Esophagus squamous epithelium (tissue), 5 donors: ENCODE data around the gene OSBPL5. TPM values are rescaled to one million over a fixed set of nuclear protein-coding genes. Genes with fewer than 3 reads are reported as not detected.
A peak's percentile ranks its signal among the peaks of the same experiment; 100 is the strongest.

Source experiments
- DNase-seq: peaks from one replicate; lab custom pipeline; 2025; lab: John Stamatoyannopoulos, UW
- H3K27ac ChIP-seq, 4 donors: fragments of 200-600 bp; sonication (generic); one replicate each; pipeline ENCODE4 v1.5.1; 2016 to 2019; ENCODE audit warnings: mild to moderate bottlenecking in 1 of 4
- H3K27me3 ChIP-seq, 4 donors: fragments of 200-600 bp; sonication (generic); 1 replicate in 3 of 4; 2 replicates in 1 of 4; pipeline versions ENCODE4 v1.5.1 to v1.6.0; 2017 to 2021; ENCODE audit warnings: antibody characterized with exemption in 1 of 4
- H3K36me3 ChIP-seq, 3 donors: fragments of 200-600 bp; sonication (generic); one replicate each; pipeline ENCODE4 v1.5.1; 2016 to 2019
- H3K4me1 ChIP-seq, 3 donors: fragments of 200-600 bp; sonication (generic); one replicate each; pipeline ENCODE4 v1.5.1; 2017 to 2019
- H3K4me3 ChIP-seq, 4 donors: fragments of 200-600 bp; sonication (generic); 1 replicate in 3 of 4; 2 replicates in 1 of 4; pipeline ENCODE4 v1.5.1; 2016 to 2019; ENCODE audit warnings: mild to moderate bottlenecking in 2 of 4, moderate library complexity in 1 of 4
- H3K9me3 ChIP-seq, 3 donors: fragments of 200-600 bp; sonication (generic); one replicate each; pipeline ENCODE4 v1.5.1; 2016 to 2019
- CTCF ChIP-seq, 6 experiments: fragments of 450-650 bp in 4 of 6; fragments of 200-600 bp in 2 of 6; sonication (generic) in 2 of 6; IDR thresholded peaks; one replicate each; pipeline ENCODE4 v1.5.1; 2016 to 2019; ENCODE audit warnings: antibody characterized with exemption in 6 of 6, mild to moderate bottlenecking in 4 of 6, moderate library complexity in 4 of 6
- POLR2A ChIP-seq, 4 donors: fragments of 450-650 bp; IDR thresholded peaks; one replicate each; pipeline ENCODE4 v1.6.1; 2017; ENCODE audit warnings: antibody characterized with exemption in 4 of 4, mild to moderate bottlenecking in 4 of 4, moderate library complexity in 3 of 4
- WGBS, 2 donors: methylation state at CpG; one replicate each; pipeline ENCODE4 v1.1.5; 2018; 5-methylcytosine and 5-hydroxymethylcytosine counted together
- intact Hi-C: fragments of 100-400 bp; cut with DNase I; formaldehyde crosslinking; loops from one replicate; pipeline ENCODE4 v1.15.0; 2022
- total RNA-seq, 4 donors: library from RNA; depleted of rRNA; stranded (reverse); fragments of >200 nt; gene quantifications; one replicate each; pipeline ENCODE4 v1.1.0, GENCODE V29; 2016
- donor health status: DM: yes; HTN: yes; CAD: no.

The OSBPL5 gene
- total RNA-seq, 4 donors from 2014 or later, result 11.9 to 30.9 (median 17.9) TPM

GRCh38 chr11:3147626-3148025, 17.5 kb downstream of the OSBPL5 start:
- intact Hi-C loops, result no loop called here
- Histone ChIP-seq H3K27ac (peak overlapping the region in 2 of 4 donors; percentile 13 to 30), H3K9me3 (no peaks in the 10 kb centered on the region), H3K27me3 (no peaks in the 10 kb centered on the region), H3K4me3 (no peak overlapping the region), H3K4me1 (peaks cover 0 to 87% (median 13%) of the 10 kb centered on the region in 3 donors), H3K36me3 (peaks cover 0 to 43% (median 0%) of the 10 kb centered on the region in 3 donors)
- TF ChIP-seq CTCF (IDR thresholded peaks at IDR 0.05) (no peak), POLR2A (IDR thresholded peaks at IDR 0.05) (no peak)
- DNase-seq, result no peak
- 91% methylated on average over 17 to 19 of the region's 21 CpGs for WGBS, 2 donors

GRCh38 chr11:3147257-3147619, 17.9 kb downstream of the OSBPL5 start:
- Histone ChIP-seq H3K36me3 (peaks cover 0 to 39% (median 0%) of the 10 kb centered on the region in 3 donors), H3K27ac (peak overlapping the region in 3 of 4 donors; percentile 13 to 39 (median 30)), H3K4me3 (no peak overlapping the region), H3K9me3 (no peaks in the 10 kb centered on the region), H3K4me1 (peaks cover 0 to 83% (median 10%) of the 10 kb centered on the region in 3 donors), H3K27me3 (no peaks in the 10 kb centered on the region)
- TF ChIP-seq POLR2A (IDR thresholded peaks at IDR 0.05) (no peak), CTCF (IDR thresholded peaks at IDR 0.05) (no peak)
- intact Hi-C loops, result no loop called here
- DNase-seq, result no peak
- WGBS, 2 donors, result no CpG with 5 or more reads among the region's 17 CpGs

GRCh38 chr11:3146612-3147256, 18.4 kb downstream of the OSBPL5 start:
- peaks cover 0 to 79% (median 10%) of the 10 kb centered on the region in 3 donors for H3K4me1 ChIP-seq
- peak overlapping the region in 3 of 4 donors; percentile 13 to 39 (median 30) for H3K27ac ChIP-seq
- no peaks in the 10 kb centered on the region for H3K27me3 ChIP-seq
- no peaks in the 10 kb centered on the region for H3K9me3 ChIP-seq
- 77 to 87% methylated on average over 4 to 15 of the region's 22 CpGs for WGBS, 2 donors
- no peak for DNase-seq
- peaks cover 0 to 34% (median 0%) of the 10 kb centered on the region in 3 donors for H3K36me3 ChIP-seq
- no peak overlapping the region for H3K4me3 ChIP-seq
- intact Hi-C loops, result no loop called here
- TF ChIP-seq POLR2A (IDR thresholded peaks at IDR 0.05) (no peak), CTCF (IDR thresholded peaks at IDR 0.05) (no peak)

GRCh38 chr11:3145206-3145520, 19.9 kb downstream of the OSBPL5 start:
- Histone ChIP-seq H3K4me1 (peaks cover 0 to 68% (median 10%) of the 10 kb centered on the region in 3 donors), H3K27me3 (no peaks in the 10 kb centered on the region), H3K27ac (no peak overlapping the region), H3K9me3 (no peaks in the 10 kb centered on the region), H3K36me3 (peaks cover 0 to 25% (median 0%) of the 10 kb centered on the region in 3 donors), H3K4me3 (no peak overlapping the region)
- TF ChIP-seq POLR2A (IDR thresholded peaks at IDR 0.05) (no peak), CTCF (IDR thresholded peaks at IDR 0.05) (no peak)
- DNase-seq, result no peak
- intact Hi-C loops, result no loop called here
- WGBS, 2 donors, result 26 to 74% methylated on average over 3 to 4 of the region's 6 CpGs

GRCh38 chr11:3144296-3145205, 20.6 kb downstream of the OSBPL5 start:
- WGBS, 2 donors, result 84 to 85% methylated on average over 16 to 22 of the region's 32 CpGs
- no peaks in the 10 kb centered on the region for H3K9me3 ChIP-seq
- H3K4me3 ChIP-seq, result no peak overlapping the region
- no peak for DNase-seq
- intact Hi-C loops, result no loop called here
- TF ChIP-seq POLR2A (IDR thresholded peaks at IDR 0.05) (no peak), CTCF (IDR thresholded peaks at IDR 0.05) (no peak)
- H3K27ac ChIP-seq, result no peak overlapping the region
- peaks cover 0 to 25% (median 0%) of the 10 kb centered on the region in 3 donors for H3K36me3 ChIP-seq
- peaks cover 0 to 67% (median 10%) of the 10 kb centered on the region in 3 donors for H3K4me1 ChIP-seq
- H3K27me3 ChIP-seq, result no peaks in the 10 kb centered on the region
